Panc1 (cell line): ENCODE measurements around the gene HUNK. TPM values are rescaled to one million over a fixed set of nuclear protein-coding genes. Genes with fewer than 3 reads are reported as not detected.

Experiments
- ATAC-seq: fragments of 200-7000 bp; cut with Tn5 transposase; 2 replicates; pipeline ENCODE4 v1.9.1; 2020; ENCODE audit warnings: mild to moderate bottlenecking, moderate library complexity
- BruUV-seq: library from RNA; stranded (reverse); fragments of 400-500 nt; replicated peaks from 2 replicates; lab custom pipeline; 2021; lab: Mats Ljungman, UMichigan
- CTCF ChIA-PET: fragments of 300-600 bp; sonication (Branson Sonifier 250); formaldehyde crosslinking; loops from one replicate; lab custom pipeline; 2022; ENCODE audit warnings: antibody characterized with exemption; lab: Charles Lee
- POLR2A ChIA-PET: fragments of 300-600 bp; sonication (Branson Sonifier 250); formaldehyde crosslinking; loops from one replicate; lab custom pipeline; 2022; ENCODE audit warnings: antibody characterized with exemption; lab: Charles Lee
- DNase-seq: peaks from one replicate; pipeline ENCODE4 v3.0.0-alpha.2; 2010; ENCODE audit warnings: low read depth, low spot score
- H3K27ac ChIP-seq: 2 replicates; pipeline ENCODE4 v1.5.1; 2011; ENCODE audit warnings: mild to moderate bottlenecking, low read length, inconsistent platforms
- H3K27me3 ChIP-seq: fragments of 200-500 bp; sonication (Bioruptor generic); 2 replicates; pipeline ENCODE4 v1.6.0; 2014; ENCODE audit warnings: low read length, inconsistent platforms; ENCODE audit not compliant: control insufficient read depth, insufficient read depth
- H3K36me3 ChIP-seq: fragments of 200-500 bp; sonication (Bioruptor generic); 2 replicates; pipeline ENCODE4 v1.5.1; 2014; ENCODE audit warnings: inconsistent platforms, mild to moderate bottlenecking, low read length, moderate library complexity; ENCODE audit not compliant: control insufficient read depth, insufficient read depth
- H3K4me1 ChIP-seq: 2 replicates; pipeline ENCODE4 v1.5.1; 2011; ENCODE audit warnings: inconsistent platforms, mild to moderate bottlenecking, low read length, moderate library complexity; ENCODE audit not compliant: control insufficient read depth, insufficient read depth
- H3K4me3 ChIP-seq, 2 experiments: 2 replicates each; pipeline ENCODE4 v1.5.1; 2011 to 2012; ENCODE audit warnings: low read depth in 2 of 2, low read length in 2 of 2, mild to moderate bottlenecking in 2 of 2, inconsistent platforms in 1 of 2, moderate library complexity in 1 of 2
- H3K9me3 ChIP-seq: fragments of 200-500 bp; sonication (Bioruptor generic); 2 replicates; pipeline ENCODE4 v1.5.1; 2014; ENCODE audit warnings: low read depth, mild to moderate bottlenecking, inconsistent platforms, low read length, moderate library complexity; ENCODE audit not compliant: control insufficient read depth, insufficient read depth
- POLR2AphosphoS5 ChIP-seq: IDR thresholded peaks from 2 replicates; pipeline ENCODE4 v1.6.1; 2012; ENCODE audit warnings: mild to moderate bottlenecking, low read depth, low read length, moderate library complexity
- SIN3A ChIP-seq: IDR thresholded peaks from 2 replicates; pipeline ENCODE4 v1.6.1; 2012; ENCODE audit warnings: low read depth, mild to moderate bottlenecking, low read length, moderate library complexity, borderline replicate concordance; ENCODE audit not compliant: insufficient read depth
- TCF7L2 ChIP-seq: IDR thresholded peaks from 2 replicates; pipeline ENCODE4 v1.6.1; 2011; ENCODE audit warnings: mild to moderate bottlenecking, low read depth, low read length, inconsistent platforms
- in situ Hi-C: cut with HindIII; loops from 2 replicates; pipeline ENCODE4 v1.10.0; 2016; ENCODE audit warnings: low sequenced_read_pairs, low pct_unique_long_range_greater_than_20kb
- intact Hi-C: fragments of 100-400 bp; cut with micrococcal nuclease; formaldehyde crosslinking; loops from one replicate; pipeline ENCODE4 v1.10.0; 2022; ENCODE audit not compliant: unreplicated experiment
- total RNA-seq: library from RNA; stranded (reverse); gene quantifications from one replicate; pipeline ENCODE4 v1.2.1, GENCODE V29; 2021; ENCODE audit not compliant: unreplicated experiment
- TF ChIP-seq, protein P1 (sequence below), 2 experiments: IDR thresholded peaks; 2 replicates each; pipeline ENCODE4 v1.6.1; 2011 to 2012; ENCODE audit warnings: low read depth in 2 of 2, control low read depth in 1 of 2, low read length in 1 of 2, mild to moderate bottlenecking in 1 of 2, moderate library complexity in 1 of 2; ENCODE audit not compliant: insufficient read depth in 1 of 2
- TF ChIP-seq, protein P2 (sequence below): fragments of 450-650 bp; IDR thresholded peaks from 2 replicates; pipeline ENCODE4 v1.5.1; 2017; ENCODE audit warnings: mild to moderate bottlenecking

HUNK gene
- total RNA-seq, 1 experiment from 2014 or later = 0.05 TPM

DNA sequence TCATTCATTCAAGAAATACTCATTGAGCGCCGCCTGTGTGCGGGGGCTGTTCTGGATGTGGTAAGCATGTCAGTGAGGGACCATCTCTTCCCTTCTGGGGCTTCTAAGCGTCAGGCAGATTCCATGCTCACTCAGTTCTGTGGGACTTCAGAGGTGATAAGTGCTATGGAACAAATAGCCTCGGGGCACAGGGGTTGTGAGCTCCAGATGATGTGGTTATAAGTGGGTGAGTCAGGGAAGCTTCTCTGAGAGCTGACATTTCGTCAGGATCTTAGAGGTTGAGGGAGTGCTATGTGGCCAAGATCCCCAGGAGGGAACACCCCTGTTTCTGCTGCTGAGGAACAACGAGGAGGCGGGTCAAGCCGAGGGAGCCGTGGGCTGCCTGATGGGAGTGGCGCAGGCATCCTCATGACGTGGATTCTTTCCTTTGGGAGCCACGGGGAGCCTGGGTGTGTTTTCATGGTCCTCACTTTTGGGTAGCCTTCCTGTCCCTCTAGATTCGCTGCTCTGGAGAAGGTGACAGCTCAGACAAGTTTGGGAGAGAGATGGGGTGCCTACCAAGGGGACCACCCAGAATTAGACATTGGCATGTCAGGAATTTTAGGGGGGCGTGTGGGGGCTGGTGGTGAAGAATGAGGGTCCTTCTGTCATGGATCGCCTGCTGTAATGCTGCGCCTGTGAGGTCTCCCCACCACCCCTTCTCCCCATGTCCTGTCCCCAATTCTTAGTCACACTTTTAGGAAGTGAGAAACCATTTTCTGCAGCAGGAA is 38.5 kb downstream of the HUNK start:
- H3K4me1 ChIP-seq = no peaks in the 10 kb centered on the region
- intact Hi-C loops (no loop called here), in situ Hi-C loops (no loop called here)
- ATAC-seq (no peak), DNase-seq (no peak)
- no peaks in the 10 kb centered on the region for H3K36me3 ChIP-seq
- H3K4me3 ChIP-seq = no peak overlapping the region
- no peaks in the 10 kb centered on the region for H3K9me3 ChIP-seq
- CTCF ChIA-PET = no interaction called here
- H3K27ac ChIP-seq = no peak overlapping the region
- H3K27me3 ChIP-seq = no peaks in the 10 kb centered on the region
- POLR2A ChIA-PET = interaction anchor here (0.5 kb wide), 1 partner anchor 1759 kb away, joined by 3 read pairs; no protein-coding TSS in a partner anchor
- no TSS peak for BruUV-seq
- no peak for TF ChIP-seq TCF7L2
- TF ChIP-seq POLR2AphosphoS5 = no peak
- TF ChIP-seq, protein P1, sequence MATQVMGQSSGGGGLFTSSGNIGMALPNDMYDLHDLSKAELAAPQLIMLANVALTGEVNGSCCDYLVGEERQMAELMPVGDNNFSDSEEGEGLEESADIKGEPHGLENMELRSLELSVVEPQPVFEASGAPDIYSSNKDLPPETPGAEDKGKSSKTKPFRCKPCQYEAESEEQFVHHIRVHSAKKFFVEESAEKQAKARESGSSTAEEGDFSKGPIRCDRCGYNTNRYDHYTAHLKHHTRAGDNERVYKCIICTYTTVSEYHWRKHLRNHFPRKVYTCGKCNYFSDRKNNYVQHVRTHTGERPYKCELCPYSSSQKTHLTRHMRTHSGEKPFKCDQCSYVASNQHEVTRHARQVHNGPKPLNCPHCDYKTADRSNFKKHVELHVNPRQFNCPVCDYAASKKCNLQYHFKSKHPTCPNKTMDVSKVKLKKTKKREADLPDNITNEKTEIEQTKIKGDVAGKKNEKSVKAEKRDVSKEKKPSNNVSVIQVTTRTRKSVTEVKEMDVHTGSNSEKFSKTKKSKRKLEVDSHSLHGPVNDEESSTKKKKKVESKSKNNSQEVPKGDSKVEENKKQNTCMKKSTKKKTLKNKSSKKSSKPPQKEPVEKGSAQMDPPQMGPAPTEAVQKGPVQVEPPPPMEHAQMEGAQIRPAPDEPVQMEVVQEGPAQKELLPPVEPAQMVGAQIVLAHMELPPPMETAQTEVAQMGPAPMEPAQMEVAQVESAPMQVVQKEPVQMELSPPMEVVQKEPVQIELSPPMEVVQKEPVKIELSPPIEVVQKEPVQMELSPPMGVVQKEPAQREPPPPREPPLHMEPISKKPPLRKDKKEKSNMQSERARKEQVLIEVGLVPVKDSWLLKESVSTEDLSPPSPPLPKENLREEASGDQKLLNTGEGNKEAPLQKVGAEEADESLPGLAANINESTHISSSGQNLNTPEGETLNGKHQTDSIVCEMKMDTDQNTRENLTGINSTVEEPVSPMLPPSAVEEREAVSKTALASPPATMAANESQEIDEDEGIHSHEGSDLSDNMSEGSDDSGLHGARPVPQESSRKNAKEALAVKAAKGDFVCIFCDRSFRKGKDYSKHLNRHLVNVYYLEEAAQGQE (IDR thresholded peaks at IDR 0.05; ENCODE audit: insufficient read depth in 1 of 2, low read depth in 2 of 2, low read length in 1 of 2) = no peak
- TF ChIP-seq SIN3A = no peak
- TF ChIP-seq, protein P2, sequence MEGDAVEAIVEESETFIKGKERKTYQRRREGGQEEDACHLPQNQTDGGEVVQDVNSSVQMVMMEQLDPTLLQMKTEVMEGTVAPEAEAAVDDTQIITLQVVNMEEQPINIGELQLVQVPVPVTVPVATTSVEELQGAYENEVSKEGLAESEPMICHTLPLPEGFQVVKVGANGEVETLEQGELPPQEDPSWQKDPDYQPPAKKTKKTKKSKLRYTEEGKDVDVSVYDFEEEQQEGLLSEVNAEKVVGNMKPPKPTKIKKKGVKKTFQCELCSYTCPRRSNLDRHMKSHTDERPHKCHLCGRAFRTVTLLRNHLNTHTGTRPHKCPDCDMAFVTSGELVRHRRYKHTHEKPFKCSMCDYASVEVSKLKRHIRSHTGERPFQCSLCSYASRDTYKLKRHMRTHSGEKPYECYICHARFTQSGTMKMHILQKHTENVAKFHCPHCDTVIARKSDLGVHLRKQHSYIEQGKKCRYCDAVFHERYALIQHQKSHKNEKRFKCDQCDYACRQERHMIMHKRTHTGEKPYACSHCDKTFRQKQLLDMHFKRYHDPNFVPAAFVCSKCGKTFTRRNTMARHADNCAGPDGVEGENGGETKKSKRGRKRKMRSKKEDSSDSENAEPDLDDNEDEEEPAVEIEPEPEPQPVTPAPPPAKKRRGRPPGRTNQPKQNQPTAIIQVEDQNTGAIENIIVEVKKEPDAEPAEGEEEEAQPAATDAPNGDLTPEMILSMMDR = no peak

DNA sequence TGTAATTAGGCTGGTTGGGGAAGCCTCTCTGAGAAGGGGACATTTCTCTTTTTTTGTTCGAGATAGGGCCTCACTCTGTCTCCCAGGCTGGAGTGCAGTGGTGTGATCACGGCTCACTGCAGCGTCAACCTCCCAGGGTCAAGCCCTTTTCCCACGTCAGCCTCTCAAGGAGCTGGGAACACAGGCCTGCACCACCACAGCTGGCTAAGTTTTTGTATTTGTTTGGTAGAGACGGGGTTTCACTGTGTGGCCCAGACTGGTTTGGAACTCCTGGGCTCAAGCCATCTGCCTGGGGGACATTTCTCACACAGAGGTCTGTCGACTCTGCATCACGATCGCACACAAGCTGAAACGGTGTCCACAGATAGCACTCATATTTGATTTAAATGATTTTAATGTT is 39.7 kb downstream of the HUNK start:
- CTCF ChIA-PET = no interaction called here
- no peak overlapping the region for H3K27ac ChIP-seq
- no peak overlapping the region for H3K4me3 ChIP-seq
- in situ Hi-C loops (no loop called here), intact Hi-C loops (no loop called here)
- TF ChIP-seq, protein P2 = no peak
- TF ChIP-seq TCF7L2 = no peak
- TF ChIP-seq, protein P1 (IDR thresholded peaks at IDR 0.05; ENCODE audit: insufficient read depth in 1 of 2, low read depth in 2 of 2, low read length in 1 of 2) = no peak
- TF ChIP-seq POLR2AphosphoS5 = no peak
- no peak for TF ChIP-seq SIN3A
- POLR2A ChIA-PET = no interaction called here
- no peaks in the 10 kb centered on the region for H3K4me1 ChIP-seq
- H3K9me3 ChIP-seq = no peaks in the 10 kb centered on the region
- H3K36me3 ChIP-seq = no peaks in the 10 kb centered on the region
- BruUV-seq = no TSS peak
- H3K27me3 ChIP-seq = no peaks in the 10 kb centered on the region
- no peak for DNase-seq
- ATAC-seq = no peak
